GM19025 (cell line): ENCODE measurements around the gene SEMA3E.
"Not testable (repeated sequence)": the region's sequence is repeated elsewhere in the genome, so short reads cannot be mapped to it uniquely, and the experiment has no call there.

Experiments used
- ATAC-seq: cut with Tn5 transposase; IDR thresholded peaks from one replicate; pipeline ENCODE4 v1.9.1; 2021; ENCODE audit warnings: mild to moderate bottlenecking, low read depth, moderate library complexity; ENCODE audit not compliant: unreplicated experiment

Gene SEMA3E

DNA sequence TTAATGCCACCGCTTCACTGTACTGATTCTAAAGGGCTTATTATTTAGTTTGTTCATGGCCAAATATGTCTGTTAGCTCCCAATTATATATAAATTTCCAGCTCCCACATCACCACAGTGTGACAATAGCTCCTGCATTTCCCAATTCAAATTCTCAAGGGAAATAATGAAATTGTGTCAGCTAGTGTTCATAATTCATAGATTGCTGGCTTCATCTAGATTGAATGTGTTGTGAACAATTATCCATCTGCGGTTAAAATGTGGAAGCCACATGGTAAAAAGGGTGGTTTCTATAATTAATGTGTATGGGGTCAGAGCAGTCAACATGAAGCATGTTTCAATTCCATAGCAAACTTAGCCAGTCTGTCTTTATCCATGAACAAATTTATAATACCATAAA is 154.3 kb downstream of the SEMA3E start:
- no peak for ATAC-seq

DNA sequence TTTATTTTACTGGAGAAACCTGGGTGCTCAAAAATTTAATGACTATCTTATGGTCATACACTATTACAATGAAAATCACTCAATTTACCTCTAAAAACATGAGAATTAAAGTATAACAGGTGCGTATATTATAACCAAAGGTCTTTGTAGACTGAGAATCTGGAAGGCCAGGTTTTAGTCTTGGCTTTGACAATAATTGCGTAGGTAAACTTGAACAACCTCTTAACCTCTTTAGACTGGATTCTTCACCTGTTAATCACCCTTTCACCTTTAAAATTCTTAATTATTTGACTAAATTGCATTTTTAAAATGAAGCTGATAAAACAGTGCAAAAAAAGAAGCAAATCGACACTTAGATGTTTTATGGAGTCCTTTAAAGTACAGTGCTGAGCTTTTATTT is 156.1 kb downstream of the SEMA3E start:
- ATAC-seq = no peak

DNA sequence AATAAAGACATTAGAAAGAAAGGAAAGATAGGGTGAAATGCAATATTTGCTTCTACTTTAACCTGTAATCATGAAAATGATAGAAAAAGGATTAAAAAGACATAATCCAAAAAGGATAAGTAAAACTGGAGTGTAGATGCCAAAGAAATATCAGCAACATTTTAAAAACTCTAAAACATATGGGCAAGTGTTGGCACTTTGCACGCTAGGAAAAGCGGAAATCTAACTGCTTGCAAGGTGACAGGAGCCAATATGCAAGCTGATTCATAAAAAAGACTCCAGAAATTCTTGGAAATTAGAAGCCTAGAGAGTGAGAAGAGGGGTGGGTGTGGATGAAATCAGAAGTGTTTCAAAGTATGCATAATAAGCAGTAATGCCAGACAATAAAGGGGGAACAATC is 161.1 kb downstream of the SEMA3E start:
- no peak for ATAC-seq

DNA sequence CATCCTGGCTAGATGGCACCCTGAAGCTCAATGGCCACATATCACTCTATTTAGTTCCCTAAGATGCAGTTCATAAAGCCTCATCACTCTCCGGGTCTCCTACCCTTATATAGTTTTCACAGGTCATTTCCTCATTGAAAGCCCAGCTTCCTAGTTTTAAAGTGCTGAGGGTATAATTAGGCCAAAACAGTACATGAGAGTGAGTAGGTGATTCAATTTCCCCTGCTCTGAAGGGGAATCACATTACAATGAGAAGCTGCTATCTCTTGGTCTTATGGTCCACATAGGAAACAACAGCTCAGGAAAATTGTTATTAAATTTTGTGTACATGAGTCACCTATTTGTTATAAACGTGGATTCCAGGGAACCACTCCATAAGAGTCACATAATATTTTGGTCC is 162.0 kb downstream of the SEMA3E start:
- ATAC-seq = no peak

DNA sequence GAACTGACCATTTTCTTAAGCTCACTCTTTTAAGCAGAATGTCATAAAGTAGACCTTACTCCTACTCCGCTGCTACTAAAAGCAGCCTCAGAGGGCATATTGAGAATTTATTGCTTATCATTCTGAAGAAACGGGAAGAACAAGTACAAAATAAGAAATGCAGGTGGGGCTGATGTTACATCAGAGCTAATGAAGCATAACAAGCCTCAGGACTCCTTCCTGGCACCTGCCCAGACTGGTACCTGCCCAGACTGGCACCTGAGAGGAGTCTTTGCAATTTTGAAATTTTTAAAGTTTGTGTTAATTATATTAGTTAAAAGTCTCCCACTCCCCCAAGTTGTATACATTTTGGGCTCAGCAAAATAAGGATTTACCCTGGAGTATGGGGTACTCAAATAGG is 162.4 kb downstream of the SEMA3E start:
- no peak for ATAC-seq

DNA sequence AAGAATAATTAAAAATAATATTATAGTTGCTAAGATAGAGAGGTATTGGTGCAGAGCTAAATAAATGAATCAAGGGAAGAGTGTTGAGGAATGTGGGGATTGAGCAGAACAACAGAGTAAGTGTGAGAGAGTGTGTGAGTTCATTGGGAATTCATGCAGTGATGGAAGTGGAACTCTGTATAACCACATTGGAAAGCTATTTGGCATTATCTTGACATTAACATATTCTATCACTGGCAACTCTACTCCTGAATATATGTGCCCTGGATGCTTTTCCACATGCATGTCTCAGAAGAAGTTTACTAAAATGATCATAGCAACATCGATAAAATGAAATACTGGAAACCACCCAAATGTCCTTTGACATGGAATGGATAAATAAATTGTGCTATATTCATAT is 164.1 kb downstream of the SEMA3E start:
- ATAC-seq = no peak

DNA sequence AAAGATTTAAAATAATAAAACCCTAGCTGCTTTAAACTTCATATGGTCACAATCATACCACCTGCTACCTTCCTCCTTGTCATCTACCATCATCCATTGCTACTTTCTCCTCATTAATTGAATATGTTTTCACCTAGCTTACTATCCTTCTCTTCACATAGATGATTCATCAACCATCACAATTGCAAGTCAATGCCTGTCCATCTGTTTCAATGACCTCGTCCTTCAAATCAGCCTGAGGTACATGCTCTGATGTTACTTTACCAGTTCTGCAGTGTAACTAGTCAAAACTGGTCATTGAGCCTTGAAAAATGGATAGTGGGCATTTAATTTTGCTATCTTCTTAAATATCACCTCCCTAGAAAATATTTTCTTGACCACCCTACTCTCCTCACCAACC is 164.7 kb downstream of the SEMA3E start:
- no peak for ATAC-seq

DNA sequence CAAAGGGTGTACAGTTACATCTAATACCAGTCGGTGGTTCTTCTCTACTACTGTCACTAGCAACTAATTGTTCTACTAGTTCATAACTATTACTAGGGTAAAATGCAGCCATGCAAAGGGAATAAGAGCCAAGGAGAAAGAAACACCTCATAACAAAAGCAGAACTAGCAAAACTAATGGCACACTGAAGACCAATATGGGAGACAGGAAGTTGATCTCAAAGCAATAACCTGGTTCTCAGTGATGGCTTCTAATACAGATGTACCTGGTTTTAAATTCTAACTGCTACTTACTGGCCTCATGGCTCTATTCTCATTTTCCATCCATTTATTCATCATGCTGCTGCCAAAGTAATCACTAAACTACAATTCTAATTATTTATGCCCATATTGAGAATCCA is 170.3 kb downstream of the SEMA3E start:
- ATAC-seq = no peak

DNA sequence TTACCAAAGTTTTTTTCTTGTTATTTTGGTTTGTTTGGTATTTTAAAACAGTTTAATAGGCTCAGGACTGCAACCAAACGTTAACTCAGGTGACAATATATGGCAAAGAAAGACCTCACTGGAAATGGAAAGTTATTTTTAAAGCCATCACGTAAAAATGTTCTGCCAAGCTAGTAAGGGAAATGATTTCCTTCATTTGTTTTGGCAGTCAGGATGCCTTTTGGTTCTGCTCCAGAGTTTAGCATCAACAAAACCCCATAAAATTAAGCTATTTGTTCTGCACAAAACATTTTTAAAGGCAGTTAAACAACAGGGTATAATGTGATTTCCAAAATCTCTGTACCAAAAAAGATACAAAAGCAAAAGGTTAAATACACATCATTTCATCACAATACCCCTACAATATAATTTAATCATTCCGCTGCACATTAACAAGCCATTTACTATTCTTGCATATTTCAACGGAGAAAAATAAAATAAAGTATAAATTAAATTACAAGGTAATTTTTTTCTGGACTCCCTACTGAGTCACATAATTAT is 172.4 kb downstream of the SEMA3E start:
- no peak for ATAC-seq

DNA sequence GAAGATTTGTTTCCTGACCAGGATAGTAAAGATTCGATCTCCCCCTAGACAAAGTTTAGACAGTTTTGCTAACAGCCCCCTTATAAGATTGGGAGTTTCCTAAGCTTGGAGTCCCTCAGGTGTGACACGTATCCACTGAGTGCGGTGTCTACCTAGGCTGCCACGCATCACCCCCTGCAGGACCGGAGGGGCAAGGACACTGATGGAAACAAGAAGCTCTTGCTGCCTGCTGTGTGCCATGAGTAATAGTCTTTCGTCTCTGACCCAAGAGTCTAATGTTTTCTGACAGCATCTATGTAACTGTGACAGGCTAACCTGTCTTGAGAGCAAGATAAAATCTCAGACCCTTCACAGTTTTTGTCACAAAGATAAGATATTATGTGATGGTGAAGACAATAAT is 173.5 kb downstream of the SEMA3E start:
- no peak for ATAC-seq

DNA sequence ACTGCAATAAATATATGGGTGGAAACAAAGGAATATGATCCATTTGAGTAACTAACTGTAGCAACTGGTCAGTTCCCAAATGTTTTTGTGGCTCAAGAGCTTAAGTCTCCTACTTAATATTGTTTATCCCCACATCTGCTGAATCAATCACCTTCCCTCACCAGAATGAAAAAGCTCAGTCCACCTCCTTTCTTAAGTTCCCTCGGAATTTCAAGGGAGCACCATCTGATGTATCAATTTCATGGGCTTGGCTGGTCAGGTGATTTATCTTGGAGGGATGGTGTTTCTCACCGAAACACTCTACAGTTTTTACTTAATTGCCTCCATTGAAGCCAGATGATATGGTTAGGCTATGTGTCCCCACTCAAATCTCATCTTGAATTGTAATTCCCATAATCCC is 176.6 kb downstream of the SEMA3E start:
- ATAC-seq = no peak

DNA sequence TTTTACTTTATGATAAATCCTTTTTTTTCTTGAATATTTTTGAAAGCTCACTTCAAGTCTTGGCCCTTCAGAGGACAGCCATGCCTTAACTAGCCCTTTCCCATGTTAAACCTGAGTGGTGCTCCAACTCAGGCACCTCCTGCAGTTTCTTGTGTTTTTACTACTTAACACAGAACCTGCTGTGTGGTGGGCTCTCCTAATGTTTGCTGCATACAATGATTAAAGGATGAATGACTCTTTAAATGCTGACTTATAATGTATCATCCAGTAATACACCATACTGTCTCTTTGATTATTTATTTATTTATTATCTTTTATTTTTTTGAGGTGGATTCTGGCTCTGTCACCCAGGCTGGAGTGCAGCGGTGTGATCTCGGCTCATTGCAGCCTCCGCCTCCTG is 179.4 kb downstream of the SEMA3E start:
- ATAC-seq = no peak

DNA sequence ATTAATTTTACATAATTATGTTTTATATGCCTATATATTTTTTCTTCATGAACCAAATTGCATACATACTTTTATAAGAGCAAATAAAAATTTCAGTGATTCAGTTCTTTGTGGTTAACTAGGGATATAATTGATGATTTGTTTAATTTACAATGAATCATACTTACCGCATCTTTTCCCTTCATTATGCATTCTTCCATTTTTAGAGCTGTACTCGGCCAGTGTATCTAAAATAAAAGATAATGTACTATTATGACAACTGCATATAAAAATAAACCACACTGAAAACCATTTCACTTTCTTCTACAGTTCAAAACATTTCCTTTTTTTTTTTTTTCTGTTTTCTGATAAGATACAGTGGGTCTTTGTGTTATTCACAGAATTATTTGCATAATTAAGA is 179.9 kb downstream of the SEMA3E start:
- no peak for ATAC-seq

DNA sequence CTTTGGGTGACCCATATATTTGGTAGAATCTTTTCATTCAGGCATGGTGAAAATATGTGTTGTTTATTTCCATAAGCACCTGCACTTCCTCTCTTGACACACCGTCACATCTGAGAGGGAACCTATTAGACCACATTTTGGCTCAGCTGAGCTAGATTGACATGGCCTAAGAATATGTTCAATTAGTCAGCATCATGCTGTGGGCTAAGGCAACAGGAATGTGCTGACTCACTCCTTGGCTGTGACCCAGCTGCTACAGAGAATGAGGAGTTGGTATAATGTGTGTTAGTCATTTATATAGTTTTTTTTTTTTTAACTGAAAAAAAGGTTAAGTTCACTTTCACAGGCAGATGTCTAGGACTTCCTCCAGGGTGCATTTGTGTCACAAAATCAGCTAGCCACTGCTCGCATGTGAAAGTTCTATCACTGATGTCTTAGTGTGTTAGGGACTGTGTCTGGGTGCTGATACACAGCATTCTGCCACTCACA is 180.6 kb downstream of the SEMA3E start:
- peak; percentile 83 for ATAC-seq

DNA sequence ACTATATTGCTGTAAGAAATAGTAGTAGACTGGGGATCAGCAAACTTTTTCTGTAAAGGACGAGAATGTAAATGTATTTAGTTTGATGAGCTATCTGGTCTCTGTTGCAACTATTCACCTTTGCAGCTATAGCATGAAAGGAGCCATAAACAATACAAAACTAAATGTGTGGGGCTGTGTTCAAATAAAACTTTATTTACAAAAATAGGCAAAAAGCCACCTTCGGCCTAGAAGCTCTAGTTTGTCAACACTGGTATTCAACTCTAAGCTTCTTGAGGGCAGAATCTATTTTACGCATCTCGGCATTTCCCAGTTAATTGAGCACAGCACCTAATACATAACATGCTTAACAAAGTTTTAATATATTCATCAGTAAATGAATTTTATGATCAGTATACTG is 181.4 kb downstream of the SEMA3E start:
- ATAC-seq = no peak

DNA sequence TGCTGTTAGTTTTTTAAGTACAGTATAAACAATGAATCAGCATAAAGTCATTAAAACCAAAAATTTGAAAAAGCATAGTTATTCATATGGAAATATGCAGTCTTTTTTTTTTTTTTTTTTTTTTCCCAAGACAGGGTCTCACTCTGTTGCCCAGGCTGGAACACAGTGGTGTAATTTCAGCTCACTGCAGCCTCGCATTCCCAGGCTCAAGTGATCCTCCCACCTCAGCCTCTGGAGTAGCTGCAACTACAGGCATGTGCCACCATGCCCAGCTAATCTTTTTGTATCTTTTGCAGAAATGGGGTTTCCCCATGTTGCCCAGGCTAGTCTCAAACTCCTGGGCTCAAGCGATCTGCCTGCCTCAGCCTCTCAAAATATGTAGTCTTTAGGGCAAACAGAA is 182.0 kb downstream of the SEMA3E start:
- no peak for ATAC-seq

DNA sequence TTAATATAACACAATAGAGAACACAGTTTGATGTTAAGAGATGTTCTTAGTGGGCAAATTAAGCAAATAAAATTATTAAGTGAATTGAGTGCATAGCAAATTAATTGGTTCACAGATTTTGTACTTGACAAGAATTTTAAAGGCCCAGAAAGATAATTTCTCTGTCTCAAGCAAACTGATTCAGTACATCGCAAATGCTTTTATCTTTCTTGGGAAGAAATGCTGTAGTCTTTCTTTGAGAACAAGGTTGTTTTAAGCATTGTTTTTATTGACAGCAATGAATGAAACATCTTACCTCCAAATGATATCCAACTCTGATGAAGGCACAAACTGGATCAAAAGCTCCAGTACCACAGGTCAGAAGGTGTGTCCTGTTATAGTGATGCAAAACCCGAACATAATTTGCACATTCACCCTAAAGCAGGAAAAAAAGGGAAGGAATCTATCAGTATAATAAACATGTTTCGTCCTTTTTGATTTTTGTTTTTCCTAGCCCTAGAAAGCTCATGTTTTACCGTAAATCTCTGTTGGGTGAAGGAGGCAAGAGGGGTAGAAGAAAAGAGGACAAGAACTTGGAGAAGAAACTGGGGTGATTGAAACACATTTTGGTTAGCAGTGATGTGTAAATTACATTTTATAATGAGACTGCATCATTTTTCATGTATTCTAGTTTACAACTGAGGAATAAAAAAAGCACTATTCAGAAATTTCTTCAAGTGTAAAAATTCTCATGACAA is 182.6 kb downstream of the SEMA3E start:
- no peak for ATAC-seq

DNA sequence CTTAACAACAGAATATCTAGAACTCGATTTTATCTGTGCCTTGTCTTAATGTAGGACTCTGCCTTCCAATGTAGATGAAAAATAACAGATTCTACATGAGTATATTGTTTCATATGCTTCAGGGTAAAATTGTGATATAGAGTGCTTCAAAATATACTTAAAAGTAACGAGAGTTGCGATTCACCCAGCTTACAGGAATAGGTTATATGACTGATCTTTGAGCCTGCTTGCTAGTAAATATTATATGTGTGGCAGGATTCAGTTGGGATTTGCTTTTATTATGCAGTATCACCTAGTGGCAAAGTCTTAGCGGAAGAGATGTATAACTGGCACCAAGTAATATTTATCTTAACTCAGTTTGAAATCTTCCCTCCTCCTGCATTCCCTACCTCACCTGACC is 183.3 kb downstream of the SEMA3E start:
- ATAC-seq = no peak

DNA sequence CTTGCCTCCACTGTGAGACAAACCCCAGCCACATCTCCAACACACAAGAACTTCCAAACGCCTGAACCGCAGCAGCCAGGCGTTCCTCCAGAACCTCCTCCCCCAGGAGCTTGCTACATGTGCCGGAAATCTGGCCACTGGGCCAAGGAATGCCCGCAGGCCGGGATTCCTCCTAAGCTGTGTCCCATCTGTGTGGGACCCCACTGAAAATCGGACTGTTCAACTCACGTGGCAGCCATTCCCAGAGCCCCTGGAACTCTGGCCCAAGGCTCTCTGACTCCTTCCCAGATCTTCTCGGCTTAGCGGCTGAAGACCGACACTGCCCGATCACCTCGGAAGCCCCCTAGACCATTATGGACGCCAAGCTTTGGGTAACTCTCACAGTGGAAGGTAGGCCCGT is 187.1 kb downstream of the SEMA3E start:
- not testable (repeated sequence) for ATAC-seq

DNA sequence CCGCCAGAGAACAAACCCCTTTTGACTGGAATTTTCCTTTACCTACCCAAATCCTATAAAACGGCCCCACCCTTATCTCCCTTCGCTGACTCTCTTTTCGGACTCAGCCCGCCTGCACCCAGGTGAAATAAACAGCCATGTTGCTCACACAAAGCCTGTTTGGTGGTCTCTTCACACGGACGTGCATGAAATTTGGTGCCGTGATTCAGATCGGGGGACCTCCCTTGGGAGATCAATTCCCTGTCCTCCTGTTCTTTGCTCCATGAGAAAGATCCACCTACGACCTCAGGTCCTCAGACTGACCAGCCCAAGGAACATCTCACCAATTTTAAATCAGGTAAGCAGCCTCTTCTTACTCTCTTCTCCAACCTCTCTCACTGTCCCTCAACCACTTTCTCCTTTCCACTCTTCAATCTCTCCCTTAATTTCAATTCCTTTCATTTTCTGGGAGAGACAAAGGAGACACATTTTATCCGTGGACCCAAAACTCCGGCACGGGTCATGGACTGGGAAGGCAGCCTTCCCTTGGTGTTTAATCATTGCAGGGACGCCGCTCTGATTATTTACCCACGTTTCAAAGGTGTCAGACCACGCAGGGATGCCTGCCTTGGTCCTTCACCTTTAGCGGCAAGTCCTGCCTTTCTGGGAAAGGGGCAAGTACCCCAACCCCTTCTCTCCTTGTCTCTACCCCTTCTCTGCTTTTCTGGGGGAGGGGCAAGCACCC is 188.8 kb downstream of the SEMA3E start:
- not testable (repeated sequence) for ATAC-seq

DNA sequence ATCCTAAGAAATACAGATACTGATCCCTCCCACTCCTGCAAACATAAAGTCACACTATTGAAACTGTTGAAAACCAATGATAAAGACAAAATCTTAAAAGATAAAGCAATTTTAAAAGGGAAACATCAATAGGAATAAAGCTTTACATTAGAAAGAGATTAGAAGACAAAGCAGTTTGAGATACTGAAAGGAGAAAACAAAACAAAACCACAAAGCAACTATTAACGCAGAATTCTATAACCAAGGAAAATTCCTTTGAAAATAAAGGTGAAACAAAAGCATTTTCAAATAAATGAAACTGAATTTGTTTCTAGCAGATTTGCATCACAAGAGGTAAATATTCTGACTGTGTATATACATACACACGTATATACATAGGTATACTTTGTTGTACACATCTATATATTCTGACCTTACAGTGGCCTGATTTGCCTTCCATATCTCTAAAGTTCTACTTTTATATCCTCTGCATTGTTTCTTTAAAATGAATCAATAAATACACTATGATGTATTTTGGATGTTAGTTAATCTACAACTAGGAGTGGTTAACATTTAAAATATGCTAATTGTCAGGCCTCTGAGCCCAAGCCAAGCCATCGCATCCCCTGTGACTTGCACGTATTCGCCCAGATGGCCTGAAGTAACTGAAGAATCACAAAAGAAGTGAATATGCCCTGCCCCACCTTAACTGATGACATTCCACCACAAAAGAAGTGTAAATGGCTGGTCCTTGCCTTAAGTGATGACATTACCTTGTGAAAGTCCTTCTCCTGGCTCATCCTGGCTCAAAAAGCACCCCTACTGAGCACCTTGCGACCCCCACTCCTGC is 189.6 kb downstream of the SEMA3E start:
- ATAC-seq = not testable (repeated sequence)
